Activated naive CD8-positive, alpha-beta T cell treated with anti-CD3 and anti-CD28 coated beads, Interleukin-2, amount 10 ng/mL, durations not matched to agents 7 days and 5 days (primary cell): ENCODE measurements around the gene XPO4. TPM values are rescaled to one million over a fixed set of nuclear protein-coding genes. Genes with fewer than 3 reads are reported as not detected.

ENCODE experiments used
- ATAC-seq: fragments of 150-1000 bp; cut with Tn5 transposase; one replicate; pipeline ENCODE4 v1.10.0; 2021; ENCODE audit warnings: low read depth, moderate library complexity
- POLR2A ChIA-PET: fragments of 350-600 bp; sonication (Branson Sonifier 250); formaldehyde crosslinking; loops from one replicate; lab custom pipeline; 2021; ENCODE audit warnings: antibody characterized with exemption; lab: Charles Lee
- DNase-seq: peaks from one replicate; pipeline ENCODE4 v3.0.0; 2021
- H3K27ac Mint-ChIP-seq: one replicate; pipeline ENCODE4 v1.8.0; 2022; ENCODE audit warnings: mild to moderate bottlenecking, mixed read lengths
- H3K27me3 Mint-ChIP-seq: one replicate; pipeline ENCODE4 v1.8.0; 2022; ENCODE audit warnings: mild to moderate bottlenecking, moderate library complexity, mixed read lengths
- H3K36me3 Mint-ChIP-seq: one replicate; pipeline ENCODE4 v1.8.0; 2021; ENCODE audit warnings: mild to moderate bottlenecking, mixed read lengths
- H3K4me1 Mint-ChIP-seq: one replicate; pipeline ENCODE4 v1.8.0; 2021; ENCODE audit warnings: mixed read lengths
- H3K4me3 Mint-ChIP-seq: one replicate; pipeline ENCODE4 v1.8.0; 2022; ENCODE audit warnings: mild to moderate bottlenecking, moderate library complexity, mixed read lengths
- H3K9me3 Mint-ChIP-seq: one replicate; pipeline ENCODE4 v1.8.0; 2021; ENCODE audit warnings: mixed read lengths
- total RNA-seq, 2 experiments: library from RNA; stranded (reverse); gene quantifications; one replicate each; pipeline ENCODE4 v1.2.3, GENCODE V29; 2021

The XPO4 gene
- total RNA-seq, 2 experiments from 2014 or later: 18.9 to 20.9 TPM

DNA sequence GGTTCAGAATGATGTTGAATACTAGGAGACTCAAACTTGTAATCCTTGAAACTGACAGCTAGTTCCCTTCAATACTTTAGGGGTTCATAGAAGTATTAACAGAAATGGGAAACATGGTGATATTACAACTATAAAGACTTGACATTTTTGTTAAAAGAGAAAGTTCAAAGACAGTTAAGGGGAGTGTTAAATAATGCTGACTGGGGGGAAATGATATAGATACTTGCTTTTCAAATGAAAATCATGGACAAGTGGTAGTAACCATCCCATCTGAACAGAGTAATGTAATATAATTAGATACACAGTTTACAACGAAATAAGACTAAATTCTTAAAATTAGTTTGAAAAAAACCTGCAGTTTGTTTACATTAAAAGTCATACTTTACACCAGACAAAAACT, 122.2 kb downstream of the XPO4 start:
- POLR2A ChIA-PET: no interaction called here
- H3K4me3 Mint-ChIP-seq: no peak overlapping the region
- H3K9me3 Mint-ChIP-seq: no peaks in the 10 kb centered on the region

DNA sequence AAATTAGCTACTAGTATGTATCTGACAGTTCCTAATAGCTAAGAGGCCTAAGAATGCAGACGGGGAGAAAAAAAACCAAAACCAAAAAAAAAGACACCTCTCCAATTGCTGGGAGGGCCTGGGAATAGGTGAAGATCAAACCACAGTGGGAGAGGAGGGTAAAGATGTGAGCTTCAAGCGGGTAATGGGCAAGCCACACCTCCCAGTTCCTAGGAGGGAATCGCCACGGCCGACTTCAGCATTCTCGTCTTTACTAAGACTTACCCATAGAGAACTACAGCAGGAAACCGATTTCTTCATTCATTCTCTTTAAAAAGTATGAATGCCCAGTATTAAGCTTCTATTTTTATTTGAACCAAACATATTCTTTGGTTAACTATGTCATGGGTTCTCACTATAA, 123.1 kb downstream of the XPO4 start:
- peaks cover 8% of the 10 kb centered on the region for H3K4me1 Mint-ChIP-seq
- no peak overlapping the region for H3K4me3 Mint-ChIP-seq
- peaks cover 16% of the 10 kb centered on the region for H3K36me3 Mint-ChIP-seq
- no peaks in the 10 kb centered on the region for H3K9me3 Mint-ChIP-seq
- H3K27ac Mint-ChIP-seq: no peak overlapping the region
- ATAC-seq: no peak
- H3K27me3 Mint-ChIP-seq: no peaks in the 10 kb centered on the region
- no peak for DNase-seq
- POLR2A ChIA-PET: no interaction called here

More for the DNA sequence above, 122.2 kb downstream of the XPO4 start:
- H3K27me3 Mint-ChIP-seq: no peaks in the 10 kb centered on the region
- DNase-seq: no peak
- H3K27ac Mint-ChIP-seq: no peak overlapping the region
- H3K4me1 Mint-ChIP-seq: peaks cover 4% of the 10 kb centered on the region
- no peak for ATAC-seq
- peaks cover 16% of the 10 kb centered on the region for H3K36me3 Mint-ChIP-seq

DNA sequence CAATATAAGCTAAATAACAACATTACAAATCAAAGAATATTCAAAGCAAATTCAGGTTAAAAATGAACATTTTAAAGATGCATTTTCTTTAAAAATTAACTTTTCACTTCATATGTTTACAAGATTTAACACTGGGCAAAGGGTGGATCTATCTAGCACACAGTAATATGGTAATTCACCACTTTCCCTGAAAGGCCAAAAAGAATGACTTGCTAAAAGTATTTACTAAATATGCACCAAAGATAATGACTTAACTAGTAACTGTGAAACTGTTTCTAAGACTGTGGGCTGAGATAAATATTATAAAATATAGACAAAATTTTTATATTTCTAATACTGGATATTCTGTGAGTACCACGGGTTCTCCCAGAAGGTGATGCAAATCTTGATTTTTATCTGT, 124.2 kb downstream of the XPO4 start:
- no peak overlapping the region for H3K27ac Mint-ChIP-seq
- H3K27me3 Mint-ChIP-seq: no peaks in the 10 kb centered on the region
- H3K4me3 Mint-ChIP-seq: no peak overlapping the region
- no peak for DNase-seq
- no peak for ATAC-seq
- POLR2A ChIA-PET: no interaction called here
- H3K4me1 Mint-ChIP-seq: peaks cover 8% of the 10 kb centered on the region
- peaks cover 10% of the 10 kb centered on the region for H3K36me3 Mint-ChIP-seq
- no peaks in the 10 kb centered on the region for H3K9me3 Mint-ChIP-seq

DNA sequence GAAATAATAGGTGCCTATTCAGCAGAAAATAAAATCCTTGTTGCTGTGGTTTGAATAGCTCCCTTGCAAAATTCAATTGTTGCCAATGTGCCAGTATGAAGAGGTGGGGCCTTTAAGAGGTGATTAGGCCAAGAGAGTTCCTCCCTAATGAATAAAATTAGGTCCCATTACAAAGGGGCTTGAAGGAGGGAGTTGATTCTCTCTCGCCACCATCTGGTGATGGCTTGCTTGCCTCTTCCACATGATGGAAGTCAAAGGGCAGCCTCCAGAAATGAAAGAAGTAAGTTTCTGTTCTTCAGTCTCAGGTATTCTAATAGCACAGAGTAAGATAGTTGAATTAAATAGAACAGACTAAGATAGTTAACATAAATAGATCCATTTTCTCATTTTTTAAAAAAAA, 125.8 kb downstream of the XPO4 start:
- POLR2A ChIA-PET: no interaction called here
- Mint-ChIP-seq H3K4me1 (peaks cover 18% of the 10 kb centered on the region), H3K27me3 (no peaks in the 10 kb centered on the region), H3K27ac (no peak overlapping the region), H3K4me3 (no peak overlapping the region), H3K36me3 (peaks cover 9% of the 10 kb centered on the region), H3K9me3 (no peaks in the 10 kb centered on the region)
- DNase-seq (no peak), ATAC-seq (no peak)

DNA sequence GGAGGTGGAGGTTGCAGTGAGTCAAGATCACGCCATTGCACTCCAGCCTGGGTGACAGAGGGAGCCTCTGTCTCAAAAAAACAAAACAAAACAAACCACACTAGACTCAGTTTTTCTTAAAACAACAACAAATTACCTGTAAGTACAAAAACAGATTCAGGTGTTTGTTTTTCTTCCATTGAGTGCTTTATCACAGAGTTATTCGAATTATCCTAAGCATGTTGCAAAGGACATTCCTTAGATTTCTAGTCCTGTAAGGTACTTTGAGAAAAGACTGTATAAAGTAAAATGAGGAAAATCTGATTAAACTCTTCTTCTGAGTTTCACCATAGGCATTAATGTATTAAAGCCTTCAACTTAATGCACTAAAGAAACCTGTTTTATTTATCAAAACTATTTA, 126.6 kb downstream of the XPO4 start:
- Mint-ChIP-seq H3K36me3 (peaks cover 13% of the 10 kb centered on the region), H3K9me3 (no peaks in the 10 kb centered on the region), H3K27me3 (no peaks in the 10 kb centered on the region), H3K4me1 (peaks cover 21% of the 10 kb centered on the region), H3K27ac (no peak overlapping the region), H3K4me3 (no peak overlapping the region)
- POLR2A ChIA-PET: no interaction called here
- no peak for ATAC-seq
- no peak for DNase-seq

DNA sequence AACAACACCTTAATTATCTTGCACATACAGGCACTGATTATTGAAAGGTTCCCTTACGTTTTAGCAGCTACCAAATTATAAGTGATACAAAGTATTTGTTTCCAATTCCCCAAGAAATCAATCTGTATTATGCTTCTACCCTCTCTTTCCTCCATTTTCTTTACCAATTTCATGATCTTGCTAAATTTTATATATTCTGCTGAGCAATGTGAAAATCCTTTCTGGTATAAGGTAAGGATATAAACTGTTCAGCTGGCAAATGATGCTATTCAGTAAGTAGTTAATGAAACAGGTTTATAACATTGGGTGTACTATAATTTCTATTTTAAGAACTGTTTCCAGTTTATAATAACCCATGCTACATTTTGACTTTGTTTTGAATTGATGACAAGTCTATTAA, 127.8 kb downstream of the XPO4 start:
- POLR2A ChIA-PET: interaction anchor here (1.6 to 2.5 kb wide), 2 partner anchors 13 to 128 kb away, joined by 3 to 6 read pairs; partner anchors contain the start of gene XPO4
- DNase-seq (no peak), ATAC-seq (no peak)
- H3K9me3 Mint-ChIP-seq: peaks cover 8% of the 10 kb centered on the region
- peak overlapping the region; percentile 95 for H3K4me3 Mint-ChIP-seq
- peaks cover 21% of the 10 kb centered on the region for H3K36me3 Mint-ChIP-seq
- H3K4me1 Mint-ChIP-seq: peaks cover 25% of the 10 kb centered on the region
- peak overlapping the region; percentile 97 for H3K27ac Mint-ChIP-seq
- H3K27me3 Mint-ChIP-seq: no peaks in the 10 kb centered on the region

DNA sequence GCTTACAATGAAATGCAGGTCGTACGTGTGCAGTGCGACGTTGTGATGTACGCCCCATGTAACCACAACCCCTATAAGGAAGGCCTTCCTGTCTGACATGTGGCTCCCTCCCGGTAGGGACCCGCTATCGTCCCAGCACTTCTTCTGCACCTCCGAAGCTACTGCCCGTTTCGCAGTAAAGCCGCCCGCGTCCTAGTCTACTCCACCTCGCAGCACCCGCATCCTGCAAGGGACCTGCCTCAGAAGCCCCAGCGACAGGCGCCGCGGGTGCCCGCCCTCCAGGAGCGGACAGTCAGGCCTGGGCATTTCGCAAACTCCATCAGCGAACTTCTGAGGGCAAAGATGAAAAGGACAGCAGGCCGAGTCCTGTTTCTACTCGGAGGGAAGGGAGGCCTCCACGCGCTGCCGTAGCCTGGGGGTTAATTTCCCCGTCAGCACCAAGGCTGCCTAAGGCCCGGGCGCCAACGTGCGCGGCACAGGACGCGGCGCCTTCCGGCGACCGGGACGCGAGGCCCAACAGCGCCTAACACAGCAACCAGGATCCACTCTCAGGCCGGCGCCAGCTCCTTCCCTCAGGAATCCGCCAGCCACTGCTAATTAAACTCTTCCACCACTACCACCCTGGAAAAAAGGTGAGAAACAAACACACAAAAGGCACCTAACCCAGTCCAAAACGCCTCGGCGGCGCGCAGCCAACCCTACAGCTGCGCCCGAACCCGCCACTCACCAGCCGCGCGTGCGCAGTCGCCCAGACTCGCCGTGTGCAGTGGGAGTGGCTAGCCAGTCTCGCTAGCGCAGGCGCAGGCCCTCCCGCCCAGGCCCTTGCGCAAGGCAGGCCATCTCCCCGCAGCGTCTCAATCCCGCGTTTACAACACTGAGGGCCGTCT, 129.1 kb downstream of the XPO4 start, which contains the start of gene EEF1AKMT1:
TSS of gene EEF1AKMT1 (minus strand) at position 768 of the 887 bp plus-strand sequence. CDS start 16,363 bp downstream, outside the sequence.
- Mint-ChIP-seq H3K27ac (peak within 1 kb of the TSS; percentile 97), H3K4me1 (peaks cover 25% of the 10 kb centered on the region), H3K9me3 (peaks cover 13% of the 10 kb centered on the region), H3K36me3 (peaks cover 34% of the 10 kb centered on the region), H3K27me3 (no peaks in the 10 kb centered on the region), H3K4me3 (peak within 1 kb of the TSS; percentile 95)
- ATAC-seq (peak; percentile 91), DNase-seq (peak; percentile 97)
- POLR2A ChIA-PET: interaction anchor here (0.8 to 2.5 kb wide), 7 partner anchors 9 to 402 kb away, joined by 3 to 8 read pairs (median 4); partner anchors contain the start of gene XPO4

DNA sequence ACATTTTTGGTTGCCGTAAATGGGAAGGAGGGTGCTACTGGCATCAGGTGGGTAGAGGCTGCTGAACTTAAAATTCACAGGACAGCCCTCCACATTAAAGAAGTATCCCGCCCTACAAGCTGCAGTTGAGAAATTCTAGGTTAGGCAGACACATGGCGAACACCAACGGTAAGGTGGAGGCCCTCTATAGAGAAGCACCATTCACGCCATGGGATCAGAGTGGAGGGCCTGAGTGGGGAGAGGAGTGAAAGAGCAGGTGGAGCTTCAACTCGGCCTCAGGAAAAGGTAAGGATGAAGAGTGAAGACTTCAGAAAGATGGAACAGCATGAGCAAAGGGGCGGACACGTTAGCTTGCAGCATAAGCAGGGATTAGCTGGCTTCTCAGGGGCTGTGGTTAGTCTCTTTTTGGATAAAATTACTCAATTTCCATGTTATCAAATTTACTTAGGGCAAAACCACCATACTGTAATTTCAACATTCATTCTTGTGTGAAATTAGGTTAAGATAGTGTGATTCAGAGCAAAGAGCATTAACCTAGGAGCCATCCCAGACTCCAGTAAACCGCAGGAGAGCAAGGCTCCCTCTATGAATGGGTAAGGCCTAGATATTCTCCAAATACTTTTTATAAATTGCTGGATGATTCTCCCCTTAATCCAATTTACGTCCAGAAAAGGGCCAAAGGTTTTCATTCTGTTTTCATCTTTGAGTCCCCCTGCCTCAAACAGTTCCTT, 130.0 kb downstream of the XPO4 start:
- POLR2A ChIA-PET: interaction anchor here (1.0 to 2.5 kb wide), 6 partner anchors 10 to 403 kb away, joined by 3 to 8 read pairs (median 6); partner anchors contain the start of gene XPO4
- Mint-ChIP-seq H3K9me3 (peaks cover 19% of the 10 kb centered on the region), H3K4me3 (peak overlapping the region; percentile 95), H3K27me3 (no peaks in the 10 kb centered on the region), H3K36me3 (peaks cover 42% of the 10 kb centered on the region), H3K4me1 (peaks cover 25% of the 10 kb centered on the region), H3K27ac (peak overlapping the region; percentile 97)
- ATAC-seq (no peak), DNase-seq (no peak)

DNA sequence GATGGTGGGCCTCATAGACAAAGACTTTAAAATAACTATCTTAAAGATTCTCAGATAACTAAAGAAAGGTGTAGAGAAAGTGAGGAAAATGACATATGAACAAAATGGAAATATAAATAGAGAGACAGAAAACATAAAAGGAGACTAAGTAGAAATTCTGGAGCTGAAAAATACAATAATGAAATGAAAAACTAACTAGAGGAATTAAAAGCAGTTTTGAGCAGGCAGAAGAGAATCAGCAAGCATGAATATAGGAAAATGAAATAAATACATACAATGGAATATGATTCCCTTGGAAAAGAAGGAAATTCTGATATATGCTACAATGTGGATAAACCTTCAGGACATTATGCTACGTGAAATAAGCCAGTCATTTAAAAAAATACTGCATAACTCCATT, 132.7 kb downstream of the XPO4 start:
- POLR2A ChIA-PET: no interaction called here
- Mint-ChIP-seq H3K36me3 (peaks cover 43% of the 10 kb centered on the region), H3K27ac (no peak overlapping the region), H3K4me3 (no peak overlapping the region), H3K4me1 (peaks cover 25% of the 10 kb centered on the region), H3K9me3 (peaks cover 22% of the 10 kb centered on the region), H3K27me3 (no peaks in the 10 kb centered on the region)
- no peak for DNase-seq
- ATAC-seq: no peak

DNA sequence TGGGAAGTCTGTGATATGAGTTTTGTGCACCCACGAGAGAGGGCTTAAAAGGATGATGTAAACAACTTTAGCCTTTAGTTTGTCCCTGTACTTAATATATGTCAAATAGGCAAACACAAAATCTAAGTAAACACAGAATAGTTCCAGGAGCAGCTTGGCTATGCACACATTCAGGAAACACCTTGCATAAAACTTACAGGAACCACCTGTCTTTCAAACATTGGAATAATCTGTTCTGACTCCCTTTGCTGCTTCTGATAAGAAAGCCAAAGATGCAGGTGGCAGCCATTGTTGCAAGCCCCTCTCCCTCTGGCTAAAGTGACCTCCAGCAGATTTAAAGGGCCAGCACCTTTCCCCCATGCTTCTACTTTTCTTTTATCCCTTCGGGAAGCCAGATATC, 133.5 kb downstream of the XPO4 start:
- no peaks in the 10 kb centered on the region for H3K27me3 Mint-ChIP-seq
- ATAC-seq (no peak), DNase-seq (no peak)
- POLR2A ChIA-PET: no interaction called here
- H3K36me3 Mint-ChIP-seq: peaks cover 43% of the 10 kb centered on the region
- peaks cover 22% of the 10 kb centered on the region for H3K9me3 Mint-ChIP-seq
- H3K4me1 Mint-ChIP-seq: peaks cover 20% of the 10 kb centered on the region
- no peak overlapping the region for H3K4me3 Mint-ChIP-seq
- no peak overlapping the region for H3K27ac Mint-ChIP-seq

DNA sequence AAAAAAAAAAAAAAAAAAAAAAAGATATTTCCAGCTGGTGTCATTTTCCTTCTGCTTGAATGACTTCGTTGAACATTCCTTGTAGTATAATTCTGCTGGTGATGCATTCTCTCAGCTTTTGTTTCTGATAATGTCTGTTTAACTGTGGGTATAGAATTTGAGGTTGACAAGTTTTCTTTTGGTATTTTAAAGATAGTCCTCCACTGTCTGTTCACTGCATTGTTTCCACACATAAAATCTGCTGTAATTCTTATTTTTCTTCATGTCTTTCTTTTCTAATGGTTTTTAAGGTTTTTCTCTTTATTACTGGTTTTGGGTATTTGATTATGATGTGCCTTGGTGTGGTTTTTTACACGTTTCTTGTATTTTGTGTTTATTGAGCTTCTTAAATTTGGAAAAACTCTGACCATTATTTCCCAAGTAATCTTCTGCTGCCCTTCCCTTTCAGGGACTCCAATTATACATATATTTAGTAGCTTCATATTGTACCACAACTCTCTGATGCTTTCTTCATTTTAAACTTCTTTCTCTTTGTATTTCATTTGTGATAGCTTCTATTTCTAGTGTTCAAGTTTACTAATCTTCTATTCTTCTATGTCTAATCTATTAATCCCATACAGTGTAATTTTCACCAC, 135.1 kb downstream of the XPO4 start:
- Mint-ChIP-seq H3K36me3 (peaks cover 43% of the 10 kb centered on the region), H3K9me3 (peaks cover 22% of the 10 kb centered on the region)

DNA sequence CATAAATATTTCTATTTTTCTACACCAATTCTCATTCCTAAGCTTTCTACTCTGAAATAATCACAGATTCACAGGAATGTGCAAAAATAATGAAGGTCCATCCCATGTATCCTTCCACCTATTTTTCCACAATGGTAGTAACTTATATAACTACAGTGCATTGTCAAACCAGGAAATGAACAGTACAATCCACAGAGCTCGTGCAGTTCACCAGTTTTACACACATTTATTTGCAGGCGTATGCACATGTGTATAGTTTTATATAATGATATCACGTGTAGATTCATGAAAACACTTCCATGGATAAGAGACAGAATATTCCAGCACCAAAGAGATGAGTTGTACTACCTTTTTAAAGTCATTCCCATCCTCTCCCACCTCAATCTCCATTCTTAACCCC, 141.7 kb downstream of the XPO4 start:
- Mint-ChIP-seq H3K4me1 (no peaks in the 10 kb centered on the region), H3K9me3 (peaks cover 6% of the 10 kb centered on the region), H3K4me3 (no peak overlapping the region), H3K27me3 (no peaks in the 10 kb centered on the region), H3K27ac (no peak overlapping the region), H3K36me3 (peaks cover 20% of the 10 kb centered on the region)
- ATAC-seq (no peak), DNase-seq (no peak)
- POLR2A ChIA-PET: no interaction called here

More for the DNA sequence above, 135.1 kb downstream of the XPO4 start:
- ATAC-seq (no peak), DNase-seq (no peak)
- peaks cover 10% of the 10 kb centered on the region for H3K4me1 Mint-ChIP-seq
- no peaks in the 10 kb centered on the region for H3K27me3 Mint-ChIP-seq
- no peak overlapping the region for H3K4me3 Mint-ChIP-seq
- H3K27ac Mint-ChIP-seq: no peak overlapping the region
- POLR2A ChIA-PET: interaction anchor here (0.7 kb wide), 1 partner anchor 10 kb away, joined by 5 read pairs; no protein-coding TSS in a partner anchor

DNA sequence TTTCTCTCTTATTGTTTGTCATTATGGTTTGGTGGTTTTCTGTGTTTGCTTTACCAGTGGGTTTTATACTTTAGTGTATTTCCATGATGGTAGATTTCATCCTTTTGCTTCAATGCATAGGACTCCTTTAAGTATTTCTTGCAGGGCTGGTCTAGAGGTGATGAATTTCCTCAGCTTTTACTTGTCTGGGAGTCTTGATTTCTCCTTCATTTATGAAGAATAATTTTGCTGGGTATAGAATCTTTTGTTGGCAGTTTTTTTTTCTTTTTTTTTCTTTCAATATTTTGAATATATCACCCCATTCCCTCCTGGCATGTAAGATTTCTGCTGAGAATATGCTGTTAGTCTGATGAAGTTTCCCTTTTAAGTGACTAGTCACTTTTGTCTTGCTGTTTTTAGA, 148.5 kb downstream of the XPO4 start:
- H3K36me3 Mint-ChIP-seq: peaks cover 55% of the 10 kb centered on the region
- POLR2A ChIA-PET: no interaction called here
- H3K27me3 Mint-ChIP-seq: no peaks in the 10 kb centered on the region
- ATAC-seq (no peak), DNase-seq (no peak)
- H3K9me3 Mint-ChIP-seq: peaks cover 41% of the 10 kb centered on the region
- H3K4me1 Mint-ChIP-seq: no peaks in the 10 kb centered on the region
- no peak overlapping the region for H3K4me3 Mint-ChIP-seq
- no peak overlapping the region for H3K27ac Mint-ChIP-seq
